K562 (cell line): Measurements from ENCODE around the gene GPC3. TPM values are rescaled to one million over a fixed set of nuclear protein-coding genes. Genes with fewer than 3 reads are reported as not detected.

Experiments used
- ATAC-seq: fragments of 200-7000 bp; cut with Tn5 transposase; 3 replicates; pipeline ENCODE4 v1.9.1; 2020; ENCODE audit warnings: moderate library complexity
- BruUV-seq: library from RNA; stranded (reverse); fragments of 400-500 nt; replicated peaks from 2 replicates; lab custom pipeline; 2021; lab: Mats Ljungman, UMichigan
- CTCF ChIA-PET: fragments of 300-600 bp; formaldehyde crosslinking; extraction: SDS; loops from one replicate; lab custom pipeline; 2021; ENCODE audit warnings: low intra/inter-chr PET ratio; lab: Yijun Ruan, JAX
- POLR2A ChIA-PET: fragments of 300-600, 350-650 bp; sonication (Branson Sonifier 250); formaldehyde crosslinking; extraction: SDS; loops from one replicate; lab custom pipeline; 2021; ENCODE audit warnings: antibody characterized with exemption, inconsistent platforms; lab: Yijun Ruan, JAX
- DNase-seq, 4 experiments: peaks; one replicate each; pipeline versions ENCODE4 v3.0.0 to v3.0.0-alpha.2; 2011 to 2018; ENCODE audit warnings: low spot score in 3 of 4, mixed read lengths in 3 of 4; ENCODE audit errors: extremely low read depth in 1 of 4
- FAIRE-seq: peaks from 2 replicates; lab custom pipeline; 2011; peaks lifted over from hg19 to GRCh38; lab: Jason Lieb, UNC
- H2AFZ ChIP-seq: 2 replicates; pipeline ENCODE4 v1.6.0; 2011; ENCODE audit warnings: low read depth, low read length, control low read depth, inconsistent platforms
- H3K27ac ChIP-seq: fragments of 200-600 bp; 3 replicates; pipeline ENCODE4 v1.8.0; 2011; ENCODE audit warnings: low read depth, mild to moderate bottlenecking, control low read depth, inconsistent platforms, low read length, moderate library complexity, mixed read lengths; ENCODE audit errors: extremely low read depth
- H3K27me3 ChIP-seq, 2 experiments: fragments of 300-600 bp in 1 of 2; 2 replicates in 1 of 2; 3 replicates in 1 of 2; pipeline versions ENCODE4 v1.6.0 to v1.8.0; 2011; ENCODE audit warnings: inconsistent platforms in 2 of 2, low read length in 2 of 2, mild to moderate bottlenecking in 1 of 2, mixed read lengths in 1 of 2, moderate library complexity in 1 of 2; ENCODE audit not compliant: control insufficient read depth in 2 of 2, insufficient read depth in 2 of 2
- H3K36me3 ChIP-seq: fragments of 300-600 bp; 3 replicates; pipeline ENCODE4 v1.8.0; 2011; ENCODE audit warnings: mild to moderate bottlenecking, low read length, inconsistent platforms; ENCODE audit not compliant: control insufficient read depth, insufficient read depth
- H3K4me1 ChIP-seq, 2 experiments: fragments of 200-600 bp in 1 of 2; replicated peaks in 1 of 2; 2 replicates in 1 of 2; 3 replicates in 1 of 2; pipeline versions ENCODE4 v1.5.1 to v1.8.0; 2011; ENCODE audit warnings: inconsistent platforms in 2 of 2, low read length in 2 of 2, mild to moderate bottlenecking in 1 of 2, mixed read lengths in 1 of 2, moderate library complexity in 1 of 2; ENCODE audit not compliant: control insufficient read depth in 2 of 2, insufficient read depth in 2 of 2
- H3K4me2 ChIP-seq: 2 replicates; pipeline ENCODE4 v1.6.1; 2011; ENCODE audit warnings: low read length, control low read depth, inconsistent platforms, mixed read lengths; ENCODE audit not compliant: insufficient read depth
- H3K4me3 ChIP-seq: fragments of 200-600 bp; sonication (generic), shearing (Covaris generic); 2 replicates; pipeline ENCODE4 v1.5.1; 2016; ENCODE audit warnings: control low read depth, inconsistent platforms
- H3K79me2 ChIP-seq: fragments of 200-600 bp; 3 replicates; pipeline ENCODE4 v1.8.0; 2011; ENCODE audit warnings: low read length, inconsistent platforms; ENCODE audit not compliant: control insufficient read depth, insufficient read depth
- H3K9ac ChIP-seq, 2 experiments: 2 replicates each; pipeline versions ENCODE4 v1.6.0 to v1.6.1; 2011; ENCODE audit warnings: low read depth in 2 of 2, low read length in 2 of 2, control low read depth in 1 of 2, inconsistent platforms in 1 of 2, mild to moderate bottlenecking in 1 of 2, mixed read lengths in 1 of 2; ENCODE audit not compliant: insufficient read depth in 1 of 2
- H3K9me1 ChIP-seq: one replicate; pipeline ENCODE4 v1.6.0; 2011; ENCODE audit warnings: inconsistent platforms, mild to moderate bottlenecking, low read length, moderate library complexity; ENCODE audit not compliant: control insufficient read depth, insufficient read depth
- H3K9me3 ChIP-seq: replicated peaks from 2 replicates; pipeline ENCODE4 v1.5.1; 2011; ENCODE audit warnings: low read depth, low read length, inconsistent platforms; ENCODE audit not compliant: control insufficient read depth, insufficient read depth
- H4K20me1 ChIP-seq: replicated peaks from 2 replicates; pipeline ENCODE4 v1.6.1; 2011; ENCODE audit warnings: low read length, inconsistent platforms, mixed read lengths; ENCODE audit not compliant: control insufficient read depth, insufficient read depth
- AFF4 ChIP-seq: sonication (generic); formaldehyde crosslinking; IDR thresholded peaks from 2 replicates; pipeline ENCODE4 v1.8.0; 2023; ENCODE audit warnings: mild to moderate bottlenecking, missing genetic modification reagents
- BRF1 ChIP-seq: IDR thresholded peaks from 3 replicates; pipeline ENCODE4 v1.6.1; 2011; ENCODE audit warnings: borderline replicate concordance, mild to moderate bottlenecking; ENCODE audit not compliant: insufficient read length; ENCODE audit errors: extremely low read depth
- CEBPB ChIP-seq: fragments of 450-650 bp; IDR thresholded peaks from 2 replicates; pipeline ENCODE4 v1.6.1; 2016; ENCODE audit warnings: missing genetic modification characterization, missing compliant biosample characterization
- FOS ChIP-seq: IDR thresholded peaks from 3 replicates; pipeline ENCODE4 v1.6.1; 2011; ENCODE audit not compliant: insufficient read length; ENCODE audit errors: extremely low read depth
- IRF1 ChIP-seq: sonication (generic); formaldehyde crosslinking; IDR thresholded peaks from 2 replicates; pipeline ENCODE4 v1.8.0; 2022; ENCODE audit warnings: missing genetic modification reagents, mild to moderate bottlenecking, borderline replicate concordance
- MTA3 ChIP-seq: fragments of 450-650 bp; formaldehyde crosslinking; IDR thresholded peaks from 2 replicates; pipeline ENCODE4 v1.6.1; 2017; ENCODE audit warnings: mild to moderate bottlenecking, borderline replicate concordance
- MXD1 ChIP-seq: fragments of 250-450 bp; sonication (Bioruptor Pico); IDR thresholded peaks from 2 replicates; pipeline ENCODE4 v1.8.0; 2021; ENCODE audit warnings: borderline replicate concordance, mild to moderate bottlenecking, moderate library complexity; ENCODE audit not compliant: poor library complexity, severe bottlenecking
- NFE2 ChIP-seq: IDR thresholded peaks from 2 replicates; pipeline ENCODE4 v1.6.1; 2014; ENCODE audit warnings: antibody characterized with exemption, low read depth
- PHTF2 ChIP-seq: fragments of 250-450 bp; sonication (Bioruptor Pico); IDR thresholded peaks from 2 replicates; pipeline ENCODE4 v1.5.0; 2021; ENCODE audit warnings: mild to moderate bottlenecking
- RAD51 ChIP-seq: fragments of 450-650 bp; IDR thresholded peaks from 2 replicates; pipeline ENCODE4 v1.7.1; 2016; ENCODE audit warnings: low read depth, mild to moderate bottlenecking, borderline replicate concordance
- RCOR1 ChIP-seq, 2 experiments: IDR thresholded peaks; 2 replicates each; pipeline ENCODE4 v1.6.1; 2012; ENCODE audit warnings: low read depth in 2 of 2, low read length in 2 of 2, borderline replicate concordance in 1 of 2, improper control_type of control experiment in 1 of 2
- ZFX ChIP-seq: sonication (generic); formaldehyde crosslinking; IDR thresholded peaks from 2 replicates; pipeline ENCODE4 v1.8.0; 2022; ENCODE audit warnings: mild to moderate bottlenecking, missing genetic modification reagents, moderate library complexity
- WGBS: fragments of 100-300 bp; shearing (Covaris generic); methylation state at CpG from one replicate; pipeline ENCODE4 v1.1.6; 2016; ENCODE audit warnings: low coverage, mixed read lengths; ENCODE audit not compliant: insufficient coverage; ENCODE audit errors: missing lambda C conversion rate; 5-methylcytosine and 5-hydroxymethylcytosine counted together
- in situ Hi-C: fragments of 300-500 bp; cut with MboI; formaldehyde crosslinking; loops from 4 replicates; pipeline ENCODE4 v1.15.0; 2018; ENCODE audit warnings: inconsistent platforms, mixed read lengths
- intact Hi-C: fragments of 100-400 bp; cut with micrococcal nuclease; formaldehyde crosslinking; loops from 2 replicates; pipeline ENCODE4 v1.14.2; 2022
- polyA plus RNA-seq, 8 experiments: library from polyadenylated mRNA; depleted of rRNA in 4 of 8; stranded (reverse) in 5 of 8; unstranded in 3 of 8; fragments of >200 nt; fragmentation: Nextera tagmentation in 2 of 8; fragmentation: Illumina TruSeq in 1 of 8; extraction: Ambion mirVana in 2 of 8; extraction: Trizol in 1 of 8; gene quantifications; 2 replicates each; pipeline versions ENCODE4 v1.2.1 to v1.2.3, GENCODE V29; 2011 to 2014; ENCODE audit warnings: inconsistent platforms in 1 of 8, missing spikeins in 1 of 8
- total RNA-seq, 7 experiments: library from RNA; depleted of rRNA in 6 of 7; stranded (reverse); fragments of >200 nt in 6 of 7; fragmentation: Illumina TruSeq in 2 of 7; extraction: Trizol in 2 of 7; gene quantifications; 2 replicates each; pipeline versions ENCODE4 v1.2.1 to v1.2.3, GENCODE V29; 2011 to 2021; ENCODE audit warnings: low replicate concordance in 1 of 7

Gene GPC3
- total and polyA plus RNA-seq, 9 of the 15 experiments (the other 6 are each of a cell fraction or from before 2014, with no cell fraction given) = 0.42 TPM; not detected in 8

GRCh38 chrX:133973704-133974103 lies 11.7 kb downstream of the GPC3 start (continued):
- TF ChIP-seq MXD1 = no peak

- no peaks in the 10 kb centered on the region for H3K9me3 ChIP-seq
- ATAC-seq = no peak
These were observed 12.5 kb downstream of the GPC3 start for GRCh38 chrX:133972916-133973315.

More at GRCh38 chrX:133972916-133973315, 12.5 kb downstream of the GPC3 start:
- H3K27me3 ChIP-seq = no peaks in the 10 kb centered on the region
- H3K4me1 ChIP-seq = no peaks in the 10 kb centered on the region
- no peak overlapping the region for H3K4me2 ChIP-seq
- TF ChIP-seq PHTF2 (no peak), FOS (no peak), MTA3 (no peak), AFF4 (CRISPR knock-in tag) (no peak), NFE2 (no peak), RCOR1 (IDR thresholded peaks at IDR 0.05; ENCODE audit: borderline replicate concordance in 1 of 2, low read depth in 2 of 2, low read length in 2 of 2) (no peak), BRF1 (no peak), CEBPB (tag) (no peak), IRF1 (CRISPR knock-in tag) (no peak), ZFX (no peak), RAD51 (no peak)
- TF ChIP-seq, all 486 proteins: peak for 0
- ChIA-PET POLR2A (no interaction called here), CTCF (no interaction called here)
- no peak for DNase-seq
- H3K9ac ChIP-seq = no peak overlapping the region
- no TSS peak for BruUV-seq
- no peak overlapping the region for H3K4me3 ChIP-seq
- intact Hi-C loops (no loop called here), in situ Hi-C loops (no loop called here)
- no peak for FAIRE-seq
- H3K79me2 ChIP-seq = no peaks in the 10 kb centered on the region
- no peaks in the 10 kb centered on the region for H4K20me1 ChIP-seq
- 0% methylated on average over 4 of the region's 4 CpGs for WGBS
- H3K36me3 ChIP-seq = no peaks in the 10 kb centered on the region
- no peak overlapping the region for H3K27ac ChIP-seq
- no peaks in the 10 kb centered on the region for H3K9me1 ChIP-seq
- H2AFZ ChIP-seq = no peak overlapping the region
